Stimulated activated naive CD4-positive, alpha-beta T cell (primary cell): ENCODE data around the gene KANSL3.
"Not testable (repeated sequence)": the region's sequence is repeated elsewhere in the genome, so short reads cannot be mapped to it uniquely, and the experiment has no call there.

Experiments
- DNase-seq, 6 experiments: peaks; one replicate each; lab custom pipeline; 2025; lab: John Stamatoyannopoulos, UW

The KANSL3 gene

GRCh38 chr2:96638144-96639121, at the start of gene KANSL3:
Gene KANSL3, minus strand, starts transcription at chr2:96638312. Its CDS starts 1,177 bp downstream, at chr2:96637135.
- peak; percentile 78 to 88 (median 84) for DNase-seq

- DNase-seq: no peak
Measured at GRCh38 chr2:96687266-96687665, 49.2 kb upstream of the KANSL3 start.

GRCh38 chr2:96685577-96686459, 47.7 kb upstream of the KANSL3 start:
- no peak for DNase-seq

DNA sequence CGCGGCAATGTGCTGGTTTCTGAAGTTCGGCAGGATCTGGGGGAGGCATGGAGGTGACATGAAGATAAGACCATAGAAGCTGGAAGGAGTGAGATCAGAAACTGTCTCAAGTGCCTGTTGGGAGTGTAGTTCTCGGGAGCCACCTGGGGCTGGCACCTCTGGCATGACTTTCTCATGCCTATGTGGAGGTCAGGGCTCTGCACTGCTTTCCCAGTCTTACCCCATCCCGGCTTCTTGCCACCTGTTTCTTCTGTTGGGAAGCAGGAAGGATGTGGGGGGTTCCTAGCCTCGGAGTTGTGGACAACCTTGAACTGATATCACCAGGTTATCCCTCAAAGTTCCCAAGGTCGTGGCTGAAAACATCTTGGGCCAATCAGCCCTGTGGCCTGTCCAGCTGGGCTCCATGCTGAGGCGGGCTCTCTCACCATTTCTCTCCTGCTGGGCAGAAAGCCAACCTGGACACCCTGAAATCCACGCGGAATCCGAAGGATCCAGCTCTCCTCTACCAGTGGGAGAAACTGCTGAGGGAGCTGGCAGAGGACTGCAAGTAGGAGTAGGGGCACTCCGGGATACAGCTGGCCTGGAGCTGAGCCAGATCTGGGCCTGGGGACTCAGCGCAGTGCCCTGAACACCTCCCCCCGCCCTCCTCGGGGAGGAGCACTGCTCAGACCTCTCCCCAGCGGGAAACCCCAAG, 46.9 kb upstream of the KANSL3 start:
- DNase-seq: no peak

- DNase-seq: no peak
Measured at GRCh38 chr2:96683972-96684820, 46.1 kb upstream of the KANSL3 start.

DNA sequence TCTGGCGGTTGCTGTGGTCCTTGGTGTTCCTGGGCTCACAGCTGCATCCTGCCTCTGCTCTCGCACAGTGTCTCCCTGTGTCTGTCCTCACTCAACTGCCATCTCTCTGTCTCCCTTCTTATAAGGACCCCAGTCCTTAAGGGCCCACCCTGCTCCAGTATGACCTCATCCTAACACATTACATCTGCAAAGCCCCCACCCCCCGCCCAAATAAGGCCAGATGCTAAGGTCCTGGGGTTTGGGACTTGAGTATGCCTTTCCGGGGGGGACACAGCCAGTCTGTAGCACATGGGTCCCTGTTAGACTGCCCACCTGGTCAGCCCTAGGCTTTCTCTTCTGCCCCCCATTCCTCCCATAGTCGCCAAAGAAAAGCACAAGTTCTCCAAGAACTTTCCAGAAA, 45.2 kb upstream of the KANSL3 start:
- no peak for DNase-seq

GRCh38 chr2:96681540-96681939, 43.4 kb upstream of the KANSL3 start:
- no peak for DNase-seq

- DNase-seq: no peak
Measured at GRCh38 chr2:96680561-96681141, 42.5 kb upstream of the KANSL3 start.

GRCh38 chr2:96679848-96680247, 41.7 kb upstream of the KANSL3 start:
- no peak for DNase-seq

GRCh38 chr2:96669539-96670215, 31.6 kb upstream of the KANSL3 start:
- no peak for DNase-seq

GRCh38 chr2:96668771-96669170, 30.7 kb upstream of the KANSL3 start:
- no peak for DNase-seq

DNA sequence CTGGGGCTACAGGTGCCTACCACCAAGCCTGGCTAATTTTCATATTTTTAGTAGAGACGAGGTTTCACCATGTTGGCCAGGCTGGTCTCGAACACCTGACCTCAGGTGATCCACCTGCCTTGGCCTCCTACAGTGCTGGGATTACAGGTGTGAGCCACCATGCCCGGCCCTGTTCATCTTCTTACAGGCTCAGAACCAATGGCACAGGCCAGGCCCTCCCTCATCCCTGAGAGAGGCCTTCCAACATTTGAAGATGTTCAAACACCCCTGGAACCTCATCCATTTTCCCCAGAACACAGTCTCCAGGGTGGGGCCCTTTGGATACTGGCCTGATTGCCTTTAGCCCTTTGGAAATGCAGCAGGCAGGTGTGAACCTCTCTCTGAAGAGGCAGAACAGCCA, 27.6 kb upstream of the KANSL3 start:
- not testable (repeated sequence) for DNase-seq

DNA sequence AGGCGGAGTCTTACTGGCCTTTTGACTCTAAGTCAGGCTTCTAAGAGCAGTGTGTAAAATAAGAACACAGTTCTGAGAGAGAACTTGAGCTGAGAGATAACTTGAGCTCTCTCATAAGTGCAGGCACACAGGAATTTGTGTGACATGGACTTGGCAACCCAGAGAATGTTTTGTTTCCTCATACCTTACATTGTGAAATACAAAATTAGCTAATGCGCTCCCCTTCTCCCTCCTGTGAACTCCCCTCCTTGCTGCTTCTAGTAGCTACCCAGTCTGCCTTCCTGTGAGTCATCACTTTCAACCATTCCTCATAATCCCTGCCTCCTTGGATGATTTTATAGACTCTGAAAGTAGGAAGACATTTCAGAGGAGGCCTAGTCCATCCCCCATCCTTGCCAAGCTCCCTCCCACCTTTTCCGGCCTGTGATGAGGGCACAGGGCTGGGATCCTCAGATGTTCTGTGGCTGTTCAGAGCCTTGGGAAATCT, 27.0 kb upstream of the KANSL3 start:
- DNase-seq: no peak

DNA sequence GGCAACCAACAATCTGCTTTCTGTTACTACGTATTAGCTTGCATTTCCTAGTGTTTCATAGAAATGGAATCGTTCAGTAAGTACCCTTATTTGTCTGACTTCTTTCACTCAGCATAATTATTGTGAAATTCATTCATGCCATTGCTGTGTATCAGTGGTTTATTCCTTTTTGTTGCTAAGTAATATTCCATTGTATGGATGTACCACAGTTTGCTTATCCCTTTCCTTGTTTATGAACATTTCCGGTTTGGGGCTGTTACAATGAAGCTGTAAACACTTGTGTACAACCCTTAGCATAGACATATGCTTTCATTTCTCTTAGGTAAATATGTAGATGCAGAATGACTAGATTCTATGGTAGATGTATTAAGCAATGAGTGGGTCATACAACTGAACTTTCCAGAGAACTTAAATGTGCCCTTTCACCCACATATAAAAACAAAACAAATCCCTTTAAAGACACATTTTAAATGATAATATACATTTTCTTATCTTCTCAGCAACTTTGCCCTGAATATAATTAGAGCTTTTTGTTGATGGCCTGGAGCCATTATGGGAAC, 26.3 kb upstream of the KANSL3 start:
- no peak for DNase-seq

DNA sequence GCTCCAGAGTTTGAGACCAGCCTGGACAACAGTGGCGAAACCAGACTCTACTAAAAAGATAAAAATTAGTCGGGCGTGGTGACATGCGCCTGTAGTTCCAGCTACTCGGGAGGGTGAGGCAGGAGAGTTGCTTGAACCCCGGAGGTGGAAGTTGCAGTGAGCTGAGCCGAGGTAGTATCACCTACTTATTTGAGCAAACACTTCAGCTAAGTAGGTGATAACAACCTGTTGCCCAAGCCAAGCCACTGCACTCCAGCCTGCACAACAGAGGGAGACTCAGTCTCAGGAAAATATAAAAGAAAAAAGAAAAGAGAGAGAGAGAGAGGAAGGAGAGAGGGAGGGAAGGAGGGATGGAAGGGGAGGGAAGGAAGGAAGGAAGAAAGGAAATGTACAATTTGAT, 25.7 kb upstream of the KANSL3 start:
- no peak for DNase-seq

- no peak for DNase-seq
Measured at GRCh38 chr2:96663177-96663576, 25.1 kb upstream of the KANSL3 start.

GRCh38 chr2:96662360-96662759, 24.2 kb upstream of the KANSL3 start:
- DNase-seq: no peak

- DNase-seq: no peak
Measured at GRCh38 chr2:96661324-96661723, 23.2 kb upstream of the KANSL3 start.

DNA sequence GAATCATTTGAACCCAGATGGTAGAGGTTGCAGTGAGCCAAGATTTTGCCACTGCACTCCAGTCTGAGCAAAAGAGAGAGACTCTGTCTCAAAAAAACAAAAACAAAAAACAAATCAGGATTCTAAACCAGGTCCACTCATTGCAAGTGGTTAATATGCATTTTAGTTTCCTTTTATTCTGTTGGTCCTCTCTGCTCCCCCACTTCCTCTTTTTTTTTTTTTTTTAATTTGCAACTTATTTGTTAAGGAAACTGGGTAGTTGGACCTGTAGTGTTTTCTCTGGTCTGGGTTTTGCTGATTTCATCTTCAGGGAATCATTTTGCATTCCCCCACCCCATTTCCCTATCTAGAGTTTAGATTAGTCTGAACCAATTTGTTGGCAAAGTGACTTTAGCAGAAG, 18.4 kb upstream of the KANSL3 start:
- DNase-seq: no peak

- DNase-seq: no peak
Measured at GRCh38 chr2:96655526-96655925, 17.4 kb upstream of the KANSL3 start.
